K562 (cell line): ENCODE results near the gene NOS1.

Source experiments
- CTCF ChIP-seq, 3 experiments: IDR thresholded peaks in 2 of 3; conservative IDR thresholded peaks in 1 of 3; 2 replicates each; pipeline ENCODE4 v1.5.1; 2011 to 2012; ENCODE audit warnings: low read length in 3 of 3, mild to moderate bottlenecking in 3 of 3, control low read depth in 2 of 3, improper control_type of control experiment in 1 of 3, inconsistent platforms in 1 of 3, low read depth in 1 of 3, mixed read lengths in 1 of 3, moderate library complexity in 1 of 3; ENCODE audit not compliant: insufficient read depth in 2 of 3
- EP300 ChIP-seq: IDR thresholded peaks from 2 replicates; pipeline ENCODE4 v1.6.1; 2012; ENCODE audit warnings: low read length, improper control_type of control experiment
- RAD21 ChIP-seq, 2 experiments: fragments of 250-450 bp in 1 of 2; fragments of 450-650 bp in 1 of 2; sonication (Bioruptor Pico) in 1 of 2; formaldehyde crosslinking in 1 of 2; IDR thresholded peaks in 1 of 2; conservative IDR thresholded peaks in 1 of 2; 2 replicates each; pipeline versions ENCODE4 v1.4.0 to v1.8.0; 2020 to 2022; ENCODE audit warnings: mild to moderate bottlenecking in 2 of 2, moderate library complexity in 1 of 2
- SUPT5H ChIP-seq: fragments of 450-650 bp; IDR thresholded peaks from 2 replicates; pipeline ENCODE4 v1.6.1; 2016
- TFAP4 ChIP-seq: sonication (generic); formaldehyde crosslinking; IDR thresholded peaks from 2 replicates; pipeline ENCODE4 v1.8.0; 2022; ENCODE audit warnings: missing genetic modification reagents, mild to moderate bottlenecking, moderate library complexity, borderline replicate concordance
- ZNF384 ChIP-seq: IDR thresholded peaks from 2 replicates; pipeline ENCODE4 v1.6.1; 2012; ENCODE audit warnings: low read depth, low read length, improper control_type of control experiment

GRCh38 chr12:117343296-117343695 lies 18.1 kb downstream of the NOS1 start:
- TF ChIP-seq CTCF (IDR thresholded peaks at IDR 0.05 in 2 of 3, conservative IDR thresholded peaks at IDR 0.05 in 1 of 3; ENCODE audit: insufficient read depth in 2 of 3, low read depth in 1 of 3, low read length in 3 of 3) = no peak
- TF ChIP-seq ZNF384 = no peak
- no peak for TF ChIP-seq TFAP4 (CRISPR knock-in tag)
- TF ChIP-seq RAD21 (CRISPR knock-in tag; conservative IDR thresholded peaks at IDR 0.05 in 1 of 2, IDR thresholded peaks at IDR 0.05 in 1 of 2) = no peak
- TF ChIP-seq EP300 = no peak
- TF ChIP-seq SUPT5H = no peak
